Activated T-cell treated with anti-CD3 and anti-CD28 coated beads for 4 hours (primary cell): Measurements from ENCODE around the gene PHAF1.

ENCODE experiments used
- DNase-seq: peaks from one replicate; pipeline ENCODE4 v3.0.0-alpha.2; 2020

The PHAF1 gene

DNA sequence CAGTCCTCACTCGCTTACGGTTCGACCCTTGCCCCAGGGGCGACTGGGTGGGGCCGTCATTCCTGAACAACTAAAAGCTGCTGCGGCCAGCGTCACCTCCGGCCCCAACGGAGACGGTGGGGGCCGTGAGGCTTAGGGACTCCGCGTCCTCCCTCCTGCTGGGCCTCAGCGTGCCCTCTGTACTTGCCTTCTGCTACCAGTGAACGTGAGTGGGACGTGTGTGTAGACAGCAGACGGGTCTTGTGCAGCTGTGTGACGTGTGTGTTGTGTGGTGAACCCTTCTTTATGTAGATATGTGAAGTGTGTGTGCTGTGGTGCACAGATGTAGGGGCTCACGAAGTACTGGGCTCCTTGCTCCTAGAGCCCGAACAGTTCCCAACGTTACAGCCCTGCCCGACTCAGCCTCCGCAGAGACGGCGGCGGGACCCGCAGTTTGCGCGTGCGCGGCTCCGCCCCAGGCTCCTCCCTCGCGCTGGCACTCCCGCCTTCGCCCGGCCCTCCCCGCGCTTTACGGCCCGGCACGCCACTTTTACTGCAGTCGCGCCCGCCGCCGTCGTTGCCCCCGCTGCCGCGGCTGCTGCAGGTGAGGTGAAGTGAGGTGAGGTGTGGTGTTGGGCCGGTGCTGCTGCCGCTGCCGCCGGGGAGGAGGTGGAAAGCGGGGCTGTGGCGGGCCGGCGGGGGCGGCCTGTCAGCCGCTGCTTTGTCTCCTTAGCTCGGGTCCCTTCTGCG lies at the start of gene PHAF1:
PHAF1 (plus strand) TSS at position 535 of the 729 bp plus-strand sequence. CDS start 235 bp downstream, outside the sequence.
- DNase-seq: peak; percentile 95

DNA sequence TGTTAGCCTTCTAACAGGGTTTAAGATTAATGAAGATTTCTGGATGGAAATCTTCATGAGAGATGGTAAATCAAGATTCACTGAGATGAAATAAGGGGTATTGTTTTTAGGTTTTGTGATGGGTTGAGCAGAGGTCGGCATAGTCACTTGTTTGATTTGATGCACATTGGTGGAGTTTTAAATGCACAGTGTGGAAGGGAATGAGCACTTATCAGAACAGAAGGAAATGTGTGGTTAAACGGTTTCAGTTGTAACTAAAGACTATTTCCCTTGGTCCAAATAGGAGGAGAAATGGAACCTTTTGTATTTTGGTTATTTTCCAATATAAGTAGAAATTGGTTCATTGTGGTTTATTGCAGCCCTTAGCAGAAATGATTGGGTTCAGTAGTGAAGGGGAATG lies 46.7 kb upstream of the PHAF1 start:
- DNase-seq: no peak

DNA sequence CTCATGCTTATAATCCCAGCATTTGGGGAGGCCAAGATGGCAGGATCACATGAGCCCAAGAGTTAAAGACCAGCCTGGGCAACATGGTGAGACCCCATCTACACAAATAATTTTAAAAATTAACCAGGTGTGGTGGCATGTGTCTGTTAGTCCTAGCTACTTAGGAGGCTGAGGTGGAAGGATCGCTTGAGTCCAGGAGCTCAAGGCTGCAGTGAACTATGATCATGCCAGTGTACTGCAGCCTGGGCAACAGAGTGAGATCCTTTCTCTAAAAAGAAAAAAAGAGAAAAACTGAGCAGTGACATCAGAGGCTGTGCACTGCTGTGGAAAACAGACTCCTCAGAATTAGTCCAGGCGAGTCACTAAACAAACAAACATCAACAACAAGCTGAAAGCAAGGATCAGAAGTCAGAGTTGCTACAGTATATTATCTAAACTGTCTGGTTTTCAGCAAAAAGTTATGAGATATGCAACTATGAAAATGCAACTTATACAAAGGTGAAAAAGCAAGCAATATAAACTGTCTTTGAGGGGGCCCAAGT lies 41.5 kb upstream of the PHAF1 start:
- no peak for DNase-seq

DNA sequence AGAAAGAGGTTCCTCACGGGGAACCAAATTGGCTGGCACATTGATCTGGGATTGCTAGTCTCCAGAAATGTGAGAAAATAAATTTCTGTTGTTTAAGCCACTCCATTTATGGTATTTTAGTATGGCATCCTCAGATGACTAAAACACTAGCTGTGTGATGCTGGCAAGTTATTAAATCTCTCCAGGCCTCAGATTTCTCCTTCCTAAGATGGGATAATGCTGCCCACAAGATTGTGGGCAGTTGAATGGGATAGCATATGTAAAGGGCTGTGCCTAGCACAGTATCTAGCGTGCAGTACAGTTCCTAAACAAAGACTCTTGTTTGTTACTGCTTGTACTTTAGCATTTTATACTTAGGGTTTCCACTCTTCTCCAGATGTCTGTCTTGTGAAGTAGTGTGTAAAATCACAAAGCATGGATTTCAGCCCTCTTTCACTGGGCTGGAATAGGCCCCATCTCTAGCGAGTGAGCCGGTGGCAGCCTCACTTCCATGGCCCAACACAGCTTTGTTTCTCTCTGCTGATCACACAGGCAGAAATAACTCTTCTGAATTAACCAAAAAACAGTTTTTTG lies 38.2 kb upstream of the PHAF1 start:
- no peak for DNase-seq

DNA sequence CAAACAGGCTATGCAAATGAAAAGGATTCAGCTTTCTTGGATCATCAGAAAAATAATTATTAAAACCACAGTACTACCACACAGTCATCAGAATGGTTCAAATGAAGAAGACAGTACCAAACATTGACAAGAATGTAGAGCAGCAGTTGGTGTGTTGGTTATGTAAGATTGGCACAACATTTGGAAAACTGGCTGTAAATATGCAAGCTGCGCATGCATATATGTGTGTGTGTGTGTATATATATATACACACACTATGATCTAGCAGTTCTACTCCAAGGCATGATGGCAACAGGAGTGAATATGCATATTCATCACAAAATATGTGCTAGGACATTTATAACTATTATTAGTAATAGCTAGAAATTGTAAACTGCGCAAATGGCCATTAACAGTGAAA lies 34.4 kb upstream of the PHAF1 start:
- DNase-seq: no peak

DNA sequence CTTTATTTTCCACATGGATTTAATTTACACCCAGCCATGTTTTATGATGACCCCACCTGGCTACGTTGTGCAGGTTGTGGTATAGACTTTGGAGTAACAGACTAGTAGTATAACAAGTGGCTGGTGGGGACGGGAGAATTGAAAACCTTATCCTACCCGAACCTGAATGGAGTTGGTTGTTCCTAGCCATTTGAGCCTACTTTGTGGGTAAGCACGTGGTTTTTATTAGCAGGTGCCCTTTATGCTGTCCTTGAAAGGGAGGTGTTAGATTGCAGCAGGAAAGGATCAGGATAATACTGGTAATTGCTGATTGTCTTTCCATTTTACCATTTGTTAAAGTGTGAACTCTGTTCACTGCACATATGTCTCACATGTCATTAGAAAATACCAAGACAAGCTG lies 31.9 kb upstream of the PHAF1 start:
- DNase-seq: no peak

DNA sequence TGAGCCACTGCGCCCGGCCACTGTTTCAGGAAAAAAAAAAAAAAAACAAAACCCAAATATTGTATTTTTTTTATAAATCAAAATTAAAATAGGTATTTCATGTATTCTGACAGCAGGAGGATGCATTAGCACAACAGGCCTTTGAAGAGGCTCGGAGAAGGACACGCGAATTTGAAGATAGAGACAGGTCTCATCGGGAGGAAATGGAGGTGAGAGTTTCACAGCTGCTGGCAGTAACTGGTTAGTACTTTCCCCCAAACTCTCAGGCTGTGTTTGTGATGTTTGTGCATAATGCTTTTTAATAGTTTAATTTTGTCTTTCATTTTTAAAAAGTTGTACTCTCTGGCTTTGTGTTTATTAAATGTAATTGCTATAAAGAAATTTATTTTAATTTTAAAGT lies 27.6 kb upstream of the PHAF1 start:
- DNase-seq: no peak

DNA sequence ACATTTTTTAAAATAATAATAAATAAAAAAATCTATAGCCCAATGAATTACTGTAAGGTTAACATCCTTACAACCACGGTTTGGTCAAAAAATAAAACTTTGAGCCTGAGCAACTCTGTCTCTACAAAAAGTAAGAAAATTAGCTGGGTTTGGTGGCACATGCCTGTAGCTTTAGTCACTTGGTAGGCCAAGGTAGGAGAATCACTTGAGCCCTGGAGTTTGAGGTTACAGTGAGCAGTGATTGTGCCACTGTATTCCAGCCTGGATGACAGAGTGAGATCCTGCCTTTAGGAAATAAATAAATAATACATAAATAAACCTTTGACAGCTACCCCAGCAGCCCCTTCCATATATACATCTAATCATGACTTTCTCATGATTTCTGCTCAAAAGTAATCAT lies 26.9 kb upstream of the PHAF1 start:
- DNase-seq: no peak

DNA sequence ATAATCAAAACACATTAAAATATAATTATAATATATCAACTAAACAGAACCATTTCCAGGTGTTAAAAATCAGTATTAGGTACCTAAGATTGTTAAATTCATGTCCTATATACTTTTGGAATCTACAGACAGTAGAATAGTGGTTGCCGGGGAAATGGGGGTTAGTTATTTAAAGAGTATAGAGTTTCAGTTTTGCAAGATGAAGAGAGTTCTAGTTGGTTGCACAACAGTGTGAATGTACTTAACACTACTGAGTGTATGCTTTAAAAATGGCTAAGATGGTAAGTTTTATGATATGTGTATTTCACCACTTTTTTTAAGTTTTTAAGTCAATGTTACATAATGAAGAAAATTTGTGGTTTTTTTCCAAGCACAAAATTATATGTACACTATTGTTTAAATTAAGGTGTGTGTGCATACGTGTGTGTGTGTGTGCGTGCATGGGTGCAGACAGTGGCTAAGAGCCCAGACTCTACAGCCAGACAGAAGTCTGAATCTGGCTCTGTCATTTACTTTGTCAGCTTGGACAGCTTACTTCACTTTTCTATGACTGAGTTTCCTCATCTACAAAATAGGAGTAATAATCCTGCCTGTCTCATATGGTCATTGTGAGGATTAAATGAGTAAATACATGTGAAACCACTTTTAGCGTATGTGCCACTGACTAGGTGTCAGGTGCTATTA lies 25.3 kb upstream of the PHAF1 start:
- no peak for DNase-seq

DNA sequence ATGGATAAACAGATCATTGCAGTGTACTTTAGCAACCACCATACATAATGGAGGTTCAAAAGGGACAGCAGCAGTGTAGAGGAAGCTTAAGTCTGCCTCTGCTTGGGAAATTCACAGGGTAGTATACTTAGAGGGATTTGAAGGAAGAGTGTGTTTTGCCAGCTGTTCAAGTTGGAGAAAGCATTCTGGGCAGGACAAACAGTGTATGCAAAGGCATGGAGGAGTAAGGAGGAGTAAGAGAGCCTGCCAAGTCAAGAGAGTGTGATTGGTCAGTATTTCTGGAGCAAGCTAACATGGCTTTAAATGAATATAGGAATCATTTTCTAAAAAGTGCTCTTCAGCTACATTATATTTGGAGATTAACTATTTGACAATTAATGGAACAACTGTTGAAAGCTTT lies 22.9 kb upstream of the PHAF1 start:
- no peak for DNase-seq

DNA sequence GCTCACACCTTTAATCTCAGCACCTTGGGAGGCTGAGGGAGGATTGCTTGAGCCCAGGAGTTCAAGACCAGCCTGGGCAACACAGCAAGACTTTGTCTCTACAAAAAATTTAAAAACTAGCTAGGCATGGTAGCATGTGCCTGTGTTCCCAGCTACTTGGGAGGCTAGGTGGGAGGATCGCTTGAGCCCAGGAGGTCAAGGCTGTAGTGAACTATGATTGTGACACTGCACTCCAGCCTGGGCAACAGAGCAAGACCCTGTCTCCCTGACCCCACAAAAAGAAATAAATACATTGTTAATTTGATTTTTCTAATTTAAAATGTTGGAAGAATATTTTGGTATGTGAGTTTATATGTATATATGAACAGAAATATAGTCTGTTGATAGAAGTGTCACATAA lies 22.4 kb upstream of the PHAF1 start:
- DNase-seq: no peak

DNA sequence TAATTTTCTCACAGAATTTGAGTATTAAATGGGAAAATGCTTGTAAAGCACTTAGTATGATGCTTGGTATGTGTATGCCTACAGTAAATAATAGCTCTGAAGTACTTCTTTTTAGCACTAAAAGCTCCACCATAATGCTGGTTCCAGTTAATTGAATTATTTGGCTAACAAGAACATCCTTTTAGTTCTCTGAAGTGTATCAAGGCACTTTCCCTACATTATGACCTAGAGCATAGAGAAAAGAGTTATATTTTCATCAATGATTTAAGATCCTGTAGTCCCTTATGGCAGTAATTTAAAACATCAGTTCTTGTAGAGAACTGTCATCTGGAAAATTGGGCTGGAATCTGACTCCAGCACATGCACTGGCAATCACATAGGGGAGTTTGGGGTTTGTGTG lies 21.9 kb upstream of the PHAF1 start:
- no peak for DNase-seq

DNA sequence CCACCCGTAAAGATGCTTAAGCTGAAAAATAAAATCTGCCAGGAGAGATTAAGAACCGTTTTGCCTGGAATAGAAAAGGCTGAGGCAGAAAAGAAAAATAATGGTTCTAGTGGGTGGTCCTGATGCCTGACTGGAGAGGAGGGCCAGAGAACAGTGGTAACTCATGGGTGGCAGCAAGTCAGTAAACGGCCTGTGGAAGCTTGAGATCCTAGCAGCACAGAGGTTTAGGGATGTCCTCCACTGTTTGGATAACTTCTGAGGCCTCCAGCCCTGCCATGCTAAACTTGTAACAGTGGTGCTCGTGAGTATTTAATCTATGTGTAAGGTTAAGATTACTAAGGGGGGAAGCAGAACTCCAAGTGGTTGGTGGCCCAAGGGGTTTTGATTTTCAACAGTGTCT lies 21.2 kb upstream of the PHAF1 start:
- no peak for DNase-seq

DNA sequence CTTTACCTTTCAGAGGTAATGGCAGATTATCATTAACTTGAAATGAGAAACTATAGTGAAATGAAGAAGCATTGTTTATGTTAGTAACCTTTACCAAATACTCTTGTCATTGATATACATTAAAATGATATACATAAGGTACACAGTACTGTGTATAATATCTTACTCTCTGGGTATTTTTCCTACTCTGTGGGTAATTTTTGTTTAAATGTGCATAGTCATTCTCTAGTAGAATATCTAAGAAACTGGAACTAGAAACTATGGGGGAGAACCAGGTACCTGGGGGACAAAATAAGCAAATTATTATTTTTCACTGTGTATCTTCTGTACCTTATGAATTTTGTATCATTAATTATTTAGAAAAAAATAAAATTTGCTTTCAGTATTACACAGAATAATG lies 20.6 kb upstream of the PHAF1 start:
- DNase-seq: no peak

DNA sequence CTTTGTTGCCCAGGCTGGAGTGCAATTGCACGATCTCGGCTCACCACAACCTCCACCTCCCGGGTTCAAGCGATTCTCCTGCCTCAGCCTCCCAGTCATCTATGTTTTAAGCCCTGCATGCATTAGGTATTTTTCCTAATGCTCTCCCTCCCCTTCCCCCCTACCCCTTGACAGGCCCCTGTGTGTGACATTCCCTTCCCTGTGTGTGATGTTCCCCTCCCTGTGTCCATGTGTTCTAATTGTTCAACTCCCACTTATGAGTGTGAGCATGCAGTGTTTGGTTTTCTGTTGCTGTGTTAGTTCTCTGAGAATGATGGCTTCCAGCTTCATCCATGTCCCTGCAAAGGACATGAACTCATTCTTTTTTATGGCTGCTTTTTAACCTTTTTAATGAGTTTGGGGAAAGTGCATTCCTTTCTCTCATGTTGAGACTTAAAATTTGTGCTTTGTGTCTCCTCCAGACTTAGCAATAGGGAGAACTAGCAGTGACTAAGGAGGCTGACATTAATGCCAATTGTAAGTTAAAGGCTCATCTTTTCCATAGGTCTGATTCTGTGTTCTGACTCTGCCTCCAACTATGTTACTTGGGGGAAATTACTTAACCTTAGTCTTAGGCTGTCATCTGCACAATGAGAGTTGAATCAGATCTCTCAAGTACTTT lies 17.7 kb upstream of the PHAF1 start:
- no peak for DNase-seq

DNA sequence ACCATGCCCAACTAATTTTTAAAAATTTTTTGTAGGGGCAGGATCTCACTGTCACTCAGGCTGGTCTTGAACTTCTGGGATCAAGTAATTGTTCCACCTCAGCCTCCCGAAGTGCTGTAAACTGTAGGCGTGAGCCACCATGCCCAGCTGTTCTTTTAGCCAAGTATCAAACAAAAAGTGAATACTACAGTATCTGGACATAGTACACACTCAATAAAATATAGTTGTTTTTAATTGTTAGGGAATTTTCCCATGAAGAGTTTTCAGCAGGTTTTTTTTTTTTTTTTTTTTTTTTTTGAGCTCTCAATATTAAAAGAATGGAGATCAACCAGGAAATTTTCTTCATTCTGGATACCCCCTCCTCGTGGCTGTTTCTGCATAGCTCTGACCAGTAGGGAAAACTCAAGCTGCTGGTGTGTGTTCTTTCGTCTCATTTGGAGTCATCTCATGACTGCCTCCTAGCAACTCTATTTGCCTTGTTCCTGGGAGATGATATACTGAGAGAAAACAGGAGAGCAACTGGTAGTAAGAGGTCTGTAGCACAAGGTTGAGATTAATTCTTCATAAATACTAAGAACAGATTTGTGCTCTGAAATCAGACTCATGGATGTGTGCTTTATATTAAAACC lies 16.5 kb upstream of the PHAF1 start:
- no peak for DNase-seq

DNA sequence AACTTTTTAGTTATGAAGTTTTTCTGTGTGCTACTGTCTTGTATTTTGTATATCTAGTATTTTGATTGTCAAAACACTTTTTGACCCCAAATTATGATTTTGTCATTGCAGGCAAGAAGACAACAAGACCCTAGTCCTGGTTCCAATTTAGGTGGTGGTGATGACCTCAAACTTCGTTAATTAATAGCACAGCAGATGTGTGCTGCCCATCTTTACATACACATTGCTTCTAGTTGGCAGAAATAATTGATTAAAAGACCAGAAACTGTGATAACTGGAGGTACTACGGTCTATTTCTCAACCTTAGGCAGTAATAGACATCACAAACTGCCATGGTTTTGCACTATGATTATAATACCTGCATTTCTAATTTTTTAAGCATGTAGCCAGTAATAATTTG lies 11.1 kb upstream of the PHAF1 start:
- DNase-seq: no peak

DNA sequence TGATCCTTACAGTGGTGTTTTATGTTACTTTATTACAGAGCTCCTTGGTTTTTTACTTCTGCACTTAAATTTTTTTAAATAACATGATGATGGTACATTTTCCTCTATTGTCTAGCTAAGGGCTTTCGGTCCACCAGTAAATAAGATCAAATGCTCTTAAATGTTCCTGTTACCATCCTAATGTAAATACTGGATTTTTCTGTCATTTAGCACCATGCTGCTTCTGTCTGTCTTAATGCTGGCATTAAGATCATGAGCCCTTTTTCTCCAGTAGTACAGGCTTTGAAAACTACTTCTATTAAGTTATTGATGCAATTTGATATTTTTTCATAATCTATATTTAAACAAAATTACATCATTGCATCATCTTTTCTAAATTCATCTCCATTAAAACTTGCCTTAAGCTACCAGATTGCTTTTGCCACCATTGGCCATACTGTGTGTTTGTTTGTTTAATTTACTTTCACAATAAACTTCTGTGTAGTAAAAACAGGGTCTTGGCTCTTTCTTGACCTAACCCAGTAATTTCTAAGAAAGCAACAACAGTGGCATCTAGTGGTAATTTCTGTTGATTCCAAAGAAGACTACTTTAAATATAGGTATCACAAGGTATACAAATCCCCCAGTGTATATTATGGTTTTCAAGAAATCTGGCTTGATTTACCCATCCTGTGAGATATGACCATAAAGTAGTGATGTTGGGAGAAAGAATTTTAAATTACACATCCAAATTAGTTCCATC lies 9.0 kb upstream of the PHAF1 start:
- no peak for DNase-seq

DNA sequence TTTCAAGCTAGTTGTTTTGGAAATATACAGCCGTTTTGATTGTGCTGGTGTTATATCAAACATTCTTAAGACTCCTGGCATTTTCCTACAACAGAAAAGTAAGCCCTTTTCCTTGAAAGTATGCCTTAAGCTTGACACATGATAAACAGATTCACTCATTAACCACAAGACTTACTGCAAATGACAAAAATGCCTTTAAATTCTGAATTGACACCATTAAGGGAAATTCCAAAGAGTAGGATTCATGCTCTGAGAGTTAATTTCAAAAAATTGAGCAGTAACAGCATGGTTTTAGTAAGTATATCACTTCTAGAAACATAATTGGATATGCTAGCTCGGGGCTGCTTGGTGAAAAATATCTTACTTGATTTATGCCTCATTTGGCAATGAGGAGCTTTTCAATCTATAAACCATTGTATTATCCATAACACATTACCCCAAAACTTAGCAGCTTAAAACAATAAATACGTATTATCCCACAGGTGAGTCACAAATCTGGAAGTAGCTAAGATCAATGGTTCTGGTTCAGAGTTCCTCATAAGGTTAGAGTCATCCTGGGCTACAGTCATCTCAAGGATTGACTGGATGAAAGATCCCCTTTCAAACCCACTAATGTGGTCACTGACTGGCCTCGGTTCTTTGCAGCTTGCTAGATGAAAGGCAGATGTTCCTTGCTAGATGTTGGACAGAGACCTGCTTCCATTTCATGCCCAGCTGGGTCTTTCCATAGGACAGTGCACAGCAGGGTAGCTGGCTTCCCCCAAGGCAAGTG lies 8.2 kb upstream of the PHAF1 start:
- DNase-seq: no peak

DNA sequence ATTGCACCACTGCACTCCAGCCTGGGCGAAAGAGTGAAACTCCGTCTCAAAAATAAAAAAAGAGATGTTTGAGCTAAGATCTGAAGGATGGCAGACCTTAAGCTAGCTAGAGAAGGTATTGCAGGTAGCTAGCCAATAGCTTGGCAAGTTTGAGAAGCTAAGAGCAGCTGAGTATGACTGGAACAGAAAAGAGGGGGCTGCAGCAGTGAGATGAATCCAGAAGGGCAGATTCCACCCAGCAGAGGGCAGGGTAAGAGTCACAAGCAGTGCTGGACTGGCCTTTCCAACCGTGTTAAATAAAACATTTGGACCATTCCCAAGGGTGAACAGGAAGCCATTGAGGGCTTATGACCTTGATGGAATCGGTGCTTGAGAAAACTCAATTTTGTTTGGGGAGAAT lies 5.7 kb upstream of the PHAF1 start:
- no peak for DNase-seq

DNA sequence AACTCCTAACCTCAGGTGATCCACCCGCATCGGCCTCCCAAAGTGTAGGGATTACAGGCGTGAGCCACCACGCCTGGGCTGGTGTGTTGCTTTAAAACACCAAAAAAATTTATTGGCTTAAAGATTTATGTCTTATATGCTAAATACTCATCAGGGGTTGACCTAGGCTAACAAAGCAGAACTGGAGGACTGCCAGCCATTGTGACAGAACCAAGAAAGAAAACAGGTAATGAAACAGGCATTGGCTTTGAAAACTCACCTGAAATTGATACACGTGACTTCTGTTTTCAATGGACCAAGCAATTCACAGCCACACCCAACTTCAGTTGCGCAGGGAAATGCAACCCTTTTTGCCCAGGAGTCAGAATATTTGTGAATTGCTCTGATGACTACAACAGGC lies 4.9 kb upstream of the PHAF1 start:
- no peak for DNase-seq

DNA sequence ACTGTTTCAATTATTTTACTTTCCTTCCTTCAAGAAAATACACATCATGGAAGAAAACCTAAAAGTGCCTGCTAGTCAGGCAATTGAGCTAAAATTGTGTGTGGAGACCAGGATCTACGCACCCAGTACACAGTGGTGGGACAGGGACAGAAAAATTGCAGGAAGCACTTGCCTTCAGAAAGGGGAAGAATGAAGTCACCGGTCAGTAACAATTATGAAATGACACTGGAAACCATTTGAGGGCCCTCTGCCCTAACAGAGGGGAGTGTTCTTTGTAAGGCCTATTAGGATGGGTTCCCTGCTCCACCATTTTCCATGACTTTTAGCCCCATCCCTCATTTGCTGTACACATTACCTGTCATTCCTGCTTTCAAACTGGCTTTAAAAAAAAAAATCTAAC lies 4.5 kb upstream of the PHAF1 start:
- no peak for DNase-seq
